ENCODE measurements around the gene DHH.

DHH gene

DNA sequence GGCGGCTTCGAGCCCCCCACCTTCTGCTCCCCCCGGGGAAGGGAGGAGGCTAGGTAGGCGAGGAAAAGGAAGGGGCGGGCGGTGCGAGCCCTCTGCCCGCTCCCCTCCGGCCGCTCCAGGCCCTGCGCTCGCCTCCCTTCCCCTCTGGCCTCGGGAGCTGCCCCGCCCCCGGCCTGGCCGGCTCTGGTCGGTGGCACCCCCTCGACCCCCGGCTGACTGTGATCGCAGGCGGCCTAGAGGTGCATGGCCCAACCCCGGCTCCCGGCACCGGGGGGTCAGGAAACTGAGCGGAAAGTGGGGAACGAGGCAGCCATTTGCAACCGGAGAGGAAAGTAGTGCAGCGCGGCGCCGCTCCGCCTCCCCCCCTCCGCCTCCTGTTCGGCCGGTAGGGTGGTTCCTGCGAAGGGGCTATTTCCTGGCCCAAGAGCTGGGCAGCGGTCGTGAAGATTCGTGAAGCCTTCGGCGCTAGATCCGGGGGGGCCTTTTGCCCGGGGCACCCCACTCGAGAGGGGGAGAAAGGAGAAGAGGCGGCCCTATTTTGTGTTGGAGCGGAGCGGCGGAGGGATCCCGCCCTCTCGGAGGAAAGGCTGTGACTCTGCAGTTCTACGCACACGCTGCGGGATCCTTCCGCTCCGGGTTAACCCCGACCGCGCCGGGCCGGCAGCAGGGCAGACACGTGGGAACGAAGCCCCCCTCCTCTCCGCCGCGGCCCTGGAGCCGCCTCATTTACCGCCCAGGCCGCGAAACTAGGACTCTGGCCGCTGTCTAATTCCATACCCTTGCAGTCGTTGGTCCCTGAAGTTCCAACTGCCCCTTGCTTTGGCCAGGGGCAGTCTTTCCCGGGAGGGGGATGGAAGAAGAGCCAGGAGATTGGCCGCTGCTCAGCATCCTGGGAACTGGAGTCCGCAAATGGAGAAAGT lies 34.1 kb downstream of the DHH start, which contains the start of gene KMT2D (continued):
- TF ChIP-seq ZNF140 (tag by site-specific recombination; IDR thresholded peaks at IDR 0.05) (no peak), GFI1B (tag by site-specific recombination; IDR thresholded peaks at IDR 0.05) (peak; percentile 81), ZNF558 (tag by site-specific recombination; IDR thresholded peaks at IDR 0.05) (peak; percentile 84), ZNF302 (tag by site-specific recombination; IDR thresholded peaks at IDR 0.05; ENCODE audit: low read depth) (peak; percentile 87; the same call in 1 of the 2 replicates), ZNF658 (tag by site-specific recombination; IDR thresholded peaks at IDR 0.05) (peak; percentile 59; the same call in 1 of the 2 replicates), ZNF510 (tag by site-specific recombination; IDR thresholded peaks at IDR 0.05; ENCODE audit: insufficient replicate concordance) (no peak), GLIS2 (tag by site-specific recombination; IDR thresholded peaks at IDR 0.05) (peak; percentile 95), ZNF248 (tag by site-specific recombination; IDR thresholded peaks at IDR 0.05) (no peak), ZBTB48 (tag by site-specific recombination; IDR thresholded peaks at IDR 0.05) (peak; percentile 98), ZNF26 (tag by site-specific recombination; IDR thresholded peaks at IDR 0.05) (no peak), ZNF2 (tag by site-specific recombination; IDR thresholded peaks at IDR 0.05) (peak; percentile 97), MYNN (tag by site-specific recombination; IDR thresholded peaks at IDR 0.05; ENCODE audit: borderline replicate concordance) (peak; percentile 79), ZNF777 (tag by site-specific recombination; IDR thresholded peaks at IDR 0.05; ENCODE audit: borderline replicate concordance) (peak; percentile 76; the same call in 1 of the 2 replicates), ZNF350 (tag by site-specific recombination; IDR thresholded peaks at IDR 0.05) (no peak), SCRT2 (tag by site-specific recombination; IDR thresholded peaks at IDR 0.05) (peak; percentile 66; the same call in 1 of the 2 replicates), ZNF175 (tag by site-specific recombination; IDR thresholded peaks at IDR 0.05) (no peak), SETDB1 (IDR thresholded peaks at IDR 0.05; ENCODE audit: insufficient read length, low read length) (no peak), ZNF654 (tag by site-specific recombination; IDR thresholded peaks at IDR 0.05; ENCODE audit: low read depth) (no peak), SP3 (tag by site-specific recombination; IDR thresholded peaks at IDR 0.05) (peak; percentile 98), ZNF701 (tag by site-specific recombination; IDR thresholded peaks at IDR 0.05) (peak; percentile 77), YY2 (tag by site-specific recombination; IDR thresholded peaks at IDR 0.05) (peak; percentile 96; the same call in 1 of the 2 replicates), ZNF274 (IDR thresholded peaks at IDR 0.05; ENCODE audit: low read length) (no peak), ZNF274 (tag by site-specific recombination; IDR thresholded peaks at IDR 0.05; ENCODE audit: borderline replicate concordance) (no peak), REPIN1 (tag by site-specific recombination; IDR thresholded peaks at IDR 0.05; ENCODE audit: low read depth) (no peak), ZNF843 (tag by site-specific recombination; IDR thresholded peaks at IDR 0.05) (peak; percentile 85), ZNF184 (tag by site-specific recombination; IDR thresholded peaks at IDR 0.05) (peak; percentile 84), ZNF555 (tag by site-specific recombination; conservative IDR thresholded peaks at IDR 0.05) (no peak)
- TF ChIP-seq, protein P1, sequence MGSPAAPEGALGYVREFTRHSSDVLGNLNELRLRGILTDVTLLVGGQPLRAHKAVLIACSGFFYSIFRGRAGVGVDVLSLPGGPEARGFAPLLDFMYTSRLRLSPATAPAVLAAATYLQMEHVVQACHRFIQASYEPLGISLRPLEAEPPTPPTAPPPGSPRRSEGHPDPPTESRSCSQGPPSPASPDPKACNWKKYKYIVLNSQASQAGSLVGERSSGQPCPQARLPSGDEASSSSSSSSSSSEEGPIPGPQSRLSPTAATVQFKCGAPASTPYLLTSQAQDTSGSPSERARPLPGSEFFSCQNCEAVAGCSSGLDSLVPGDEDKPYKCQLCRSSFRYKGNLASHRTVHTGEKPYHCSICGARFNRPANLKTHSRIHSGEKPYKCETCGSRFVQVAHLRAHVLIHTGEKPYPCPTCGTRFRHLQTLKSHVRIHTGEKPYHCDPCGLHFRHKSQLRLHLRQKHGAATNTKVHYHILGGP (tag by site-specific recombination; IDR thresholded peaks at IDR 0.05): no peak
- TF ChIP-seq, protein P2, sequence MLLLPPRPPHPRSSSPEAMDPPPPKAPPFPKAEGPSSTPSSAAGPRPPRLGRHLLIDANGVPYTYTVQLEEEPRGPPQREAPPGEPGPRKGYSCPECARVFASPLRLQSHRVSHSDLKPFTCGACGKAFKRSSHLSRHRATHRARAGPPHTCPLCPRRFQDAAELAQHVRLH (tag by site-specific recombination; IDR thresholded peaks at IDR 0.05): peak; percentile 95
- TF ChIP-seq, protein P3, sequence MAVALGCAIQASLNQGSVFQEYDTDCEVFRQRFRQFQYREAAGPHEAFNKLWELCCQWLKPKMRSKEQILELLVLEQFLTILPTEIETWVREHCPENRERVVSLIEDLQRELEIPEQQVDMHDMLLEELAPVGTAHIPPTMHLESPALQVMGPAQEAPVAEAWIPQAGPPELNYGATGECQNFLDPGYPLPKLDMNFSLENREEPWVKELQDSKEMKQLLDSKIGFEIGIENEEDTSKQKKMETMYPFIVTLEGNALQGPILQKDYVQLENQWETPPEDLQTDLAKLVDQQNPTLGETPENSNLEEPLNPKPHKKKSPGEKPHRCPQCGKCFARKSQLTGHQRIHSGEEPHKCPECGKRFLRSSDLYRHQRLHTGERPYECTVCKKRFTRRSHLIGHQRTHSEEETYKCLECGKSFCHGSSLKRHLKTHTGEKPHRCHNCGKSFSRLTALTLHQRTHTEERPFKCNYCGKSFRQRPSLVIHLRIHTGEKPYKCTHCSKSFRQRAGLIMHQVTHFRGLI (tag by site-specific recombination; IDR thresholded peaks at IDR 0.05): peak; percentile 70; the same call in 1 of the 2 replicates
- TF ChIP-seq, protein P4, sequence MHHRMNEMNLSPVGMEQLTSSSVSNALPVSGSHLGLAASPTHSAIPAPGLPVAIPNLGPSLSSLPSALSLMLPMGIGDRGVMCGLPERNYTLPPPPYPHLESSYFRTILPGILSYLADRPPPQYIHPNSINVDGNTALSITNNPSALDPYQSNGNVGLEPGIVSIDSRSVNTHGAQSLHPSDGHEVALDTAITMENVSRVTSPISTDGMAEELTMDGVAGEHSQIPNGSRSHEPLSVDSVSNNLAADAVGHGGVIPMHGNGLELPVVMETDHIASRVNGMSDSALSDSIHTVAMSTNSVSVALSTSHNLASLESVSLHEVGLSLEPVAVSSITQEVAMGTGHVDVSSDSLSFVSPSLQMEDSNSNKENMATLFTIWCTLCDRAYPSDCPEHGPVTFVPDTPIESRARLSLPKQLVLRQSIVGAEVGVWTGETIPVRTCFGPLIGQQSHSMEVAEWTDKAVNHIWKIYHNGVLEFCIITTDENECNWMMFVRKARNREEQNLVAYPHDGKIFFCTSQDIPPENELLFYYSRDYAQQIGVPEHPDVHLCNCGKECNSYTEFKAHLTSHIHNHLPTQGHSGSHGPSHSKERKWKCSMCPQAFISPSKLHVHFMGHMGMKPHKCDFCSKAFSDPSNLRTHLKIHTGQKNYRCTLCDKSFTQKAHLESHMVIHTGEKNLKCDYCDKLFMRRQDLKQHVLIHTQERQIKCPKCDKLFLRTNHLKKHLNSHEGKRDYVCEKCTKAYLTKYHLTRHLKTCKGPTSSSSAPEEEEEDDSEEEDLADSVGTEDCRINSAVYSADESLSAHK (tag by site-specific recombination; IDR thresholded peaks at IDR 0.05): peak; percentile 87
- TF ChIP-seq, protein P5, sequence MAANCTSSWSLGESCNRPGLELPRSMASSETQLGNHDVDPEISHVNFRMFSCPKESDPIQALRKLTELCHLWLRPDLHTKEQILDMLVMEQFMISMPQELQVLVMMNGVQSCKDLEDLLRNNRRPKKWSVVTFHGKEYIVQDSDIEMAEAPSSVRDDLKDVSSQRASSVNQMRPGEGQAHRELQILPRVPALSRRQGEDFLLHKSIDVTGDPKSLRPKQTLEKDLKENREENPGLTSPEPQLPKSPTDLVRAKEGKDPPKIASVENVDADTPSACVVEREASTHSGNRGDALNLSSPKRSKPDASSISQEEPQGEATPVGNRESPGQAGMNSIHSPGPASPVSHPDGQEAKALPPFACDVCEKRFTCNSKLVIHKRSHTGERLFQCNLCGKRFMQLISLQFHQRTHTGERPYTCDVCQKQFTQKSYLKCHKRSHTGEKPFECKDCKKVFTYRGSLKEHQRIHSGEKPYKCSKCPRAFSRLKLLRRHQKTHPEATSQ (tag by site-specific recombination; IDR thresholded peaks at IDR 0.05): peak; percentile 96
